ENCODE measurements around the gene ADGRB2. TPM values are rescaled to one million over a fixed set of nuclear protein-coding genes. Genes with fewer than 3 reads are reported as not detected.

Gene ADGRB2
- total RNA-seq, 1 experiment from 2014 or later: 15.6 TPM

- H3K9me2 ChIP-seq (ENCODE audit: insufficient read depth): no peaks in the 10 kb centered on the region
- ChIA-PET POLR2A (ENCODE audit: unreplicated experiment) (no interaction called here), CTCF (interaction anchor here (0.8 kb wide), 1 partner anchor 25 kb away, joined by 6 read pairs; no protein-coding TSS in a partner anchor)
- H3K36me3 ChIP-seq (ENCODE audit: low read depth): no peaks in the 10 kb centered on the region
- intact Hi-C loops (cut with micrococcal nuclease; ENCODE audit: unreplicated experiment): loop anchor here (10.0 kb wide), 1 partner anchor 596 kb away; no protein-coding TSS in a partner anchor
- H4K20me1 ChIP-seq (ENCODE audit: insufficient read depth): no peaks in the 10 kb centered on the region
- no peak for DNase-seq
- H3K4me3 ChIP-seq: no peak overlapping the region
- H3F3A ChIP-seq (ENCODE audit: insufficient read depth, low read depth): peaks cover 11% of the 10 kb centered on the region; the same call in 1 of the 2 replicates
- no peaks in the 10 kb centered on the region for H3K27me3 ChIP-seq (ENCODE audit: insufficient read depth, low read depth)
- H3K27ac ChIP-seq: no peak overlapping the region
- no peaks in the 10 kb centered on the region for H3K9me3 ChIP-seq (ENCODE audit: insufficient read depth, low read depth)
- H2AFZ ChIP-seq: no peak overlapping the region
- TF ChIP-seq EZH2 (IDR thresholded peaks at IDR 0.05; ENCODE audit: low read depth) (no peak), CTCF (conservative IDR thresholded peaks at IDR 0.05) (no peak)
- no peaks in the 10 kb centered on the region for H3K79me2 ChIP-seq (ENCODE audit: low read depth)
- no peaks in the 10 kb centered on the region for H3K4me1 ChIP-seq (replicated peaks; ENCODE audit: insufficient read depth)
- H3K4me2 ChIP-seq: no peak overlapping the region
- no TSS peak for BruUV-seq (replicated peaks)
Measured at GRCh38 chr1:31780632-31781031, 16.5 kb upstream of the ADGRB2 start.

GRCh38 chr1:31779687-31780086, 15.5 kb upstream of the ADGRB2 start:
- ChIA-PET POLR2A (ENCODE audit: unreplicated experiment) (no interaction called here), CTCF (no interaction called here)
- Histone ChIP-seq H3K9me3 (ENCODE audit: insufficient read depth, low read depth) (no peaks in the 10 kb centered on the region), H3K4me2 (no peak overlapping the region), H3K36me3 (ENCODE audit: low read depth) (no peaks in the 10 kb centered on the region), H3F3A (ENCODE audit: insufficient read depth, low read depth) (peaks cover 11% of the 10 kb centered on the region; the same call in 1 of the 2 replicates), H3K27me3 (ENCODE audit: insufficient read depth, low read depth) (peaks cover 9% of the 10 kb centered on the region; the same call in 1 of the 2 replicates), H3K4me3 (no peak overlapping the region), H4K20me1 (ENCODE audit: insufficient read depth) (no peaks in the 10 kb centered on the region), H3K9me2 (ENCODE audit: insufficient read depth) (no peaks in the 10 kb centered on the region), H2AFZ (no peak overlapping the region), H3K79me2 (ENCODE audit: low read depth) (no peaks in the 10 kb centered on the region), H3K27ac (no peak overlapping the region), H3K4me1 (replicated peaks; ENCODE audit: insufficient read depth) (no peaks in the 10 kb centered on the region)
- no TSS peak for BruUV-seq (replicated peaks)
- intact Hi-C loops (cut with micrococcal nuclease; ENCODE audit: unreplicated experiment): loop anchor here (10.0 kb wide), 1 partner anchor 595 kb away; no protein-coding TSS in a partner anchor
- no peak for DNase-seq
- no peak for TF ChIP-seq CTCF (conservative IDR thresholded peaks at IDR 0.05)
- no peak for TF ChIP-seq EZH2 (IDR thresholded peaks at IDR 0.05; ENCODE audit: low read depth)

- Histone ChIP-seq H3K9me2 (ENCODE audit: insufficient read depth) (no peaks in the 10 kb centered on the region), H3K4me1 (replicated peaks; ENCODE audit: insufficient read depth) (no peaks in the 10 kb centered on the region), H3K27ac (no peak overlapping the region), H3K4me2 (no peak overlapping the region), H3K9me3 (ENCODE audit: insufficient read depth, low read depth) (no peaks in the 10 kb centered on the region), H3F3A (ENCODE audit: insufficient read depth, low read depth) (peaks cover 11% of the 10 kb centered on the region; the same call in 1 of the 2 replicates), H3K4me3 (no peak overlapping the region), H4K20me1 (ENCODE audit: insufficient read depth) (no peaks in the 10 kb centered on the region), H3K79me2 (ENCODE audit: low read depth) (no peaks in the 10 kb centered on the region), H3K27me3 (ENCODE audit: insufficient read depth, low read depth) (peaks cover 14% of the 10 kb centered on the region; the same call in 1 of the 2 replicates), H2AFZ (no peak overlapping the region), H3K36me3 (ENCODE audit: low read depth) (no peaks in the 10 kb centered on the region)
- no peak for DNase-seq
- no peak for TF ChIP-seq EZH2 (IDR thresholded peaks at IDR 0.05; ENCODE audit: low read depth)
- no peak for TF ChIP-seq CTCF (conservative IDR thresholded peaks at IDR 0.05)
- CTCF ChIA-PET: no interaction called here
- intact Hi-C loops (cut with micrococcal nuclease; ENCODE audit: unreplicated experiment): no loop called here
- POLR2A ChIA-PET (ENCODE audit: unreplicated experiment): no interaction called here
- BruUV-seq (replicated peaks): no TSS peak
Measured at GRCh38 chr1:31778763-31779488, 14.8 kb upstream of the ADGRB2 start.
